Putamen (tissue), 1 donor: Measurements from ENCODE around the gene ETV4.

Source experiments
- DNase-seq: peaks from one replicate; pipeline ENCODE4 v3.0.0-alpha.2; 2016; ENCODE audit warnings: low spot score

The ETV4 gene

GRCh38 chr17:43543771-43544575 is 2.2 kb downstream of the ETV4 start:
- DNase-seq, result no peak

- DNase-seq, result no peak
Measured at GRCh38 chr17:43543300-43543699, 2.8 kb downstream of the ETV4 start.

DNA sequence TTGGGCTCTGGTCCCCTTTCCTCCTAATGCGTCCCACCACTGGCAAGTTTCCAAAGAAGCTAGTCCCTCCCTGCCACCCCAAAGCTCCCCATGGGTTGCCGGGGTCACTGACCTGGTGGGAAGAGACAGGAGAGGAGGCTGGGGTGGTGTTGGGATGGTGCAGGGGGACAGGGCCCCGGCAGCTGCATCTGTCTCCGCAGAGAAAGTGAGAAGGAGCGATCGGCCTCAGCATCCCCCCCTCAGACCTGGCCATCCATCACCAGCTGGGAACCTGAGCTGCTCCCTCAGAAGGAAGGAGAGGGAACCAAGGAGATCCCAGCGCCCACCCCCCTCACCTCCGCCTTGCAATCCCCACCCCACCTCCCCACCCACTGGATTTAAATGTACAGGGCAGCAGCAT is 3.3 kb downstream of the ETV4 start:
- DNase-seq, result no peak

GRCh38 chr17:43540821-43541674 is 5.1 kb downstream of the ETV4 start:
- no peak for DNase-seq

GRCh38 chr17:43536236-43536992 is 9.7 kb downstream of the ETV4 start:
- no peak for DNase-seq

GRCh38 chr17:43534909-43535308 is 11.2 kb downstream of the ETV4 start:
- DNase-seq, result no peak

DNA sequence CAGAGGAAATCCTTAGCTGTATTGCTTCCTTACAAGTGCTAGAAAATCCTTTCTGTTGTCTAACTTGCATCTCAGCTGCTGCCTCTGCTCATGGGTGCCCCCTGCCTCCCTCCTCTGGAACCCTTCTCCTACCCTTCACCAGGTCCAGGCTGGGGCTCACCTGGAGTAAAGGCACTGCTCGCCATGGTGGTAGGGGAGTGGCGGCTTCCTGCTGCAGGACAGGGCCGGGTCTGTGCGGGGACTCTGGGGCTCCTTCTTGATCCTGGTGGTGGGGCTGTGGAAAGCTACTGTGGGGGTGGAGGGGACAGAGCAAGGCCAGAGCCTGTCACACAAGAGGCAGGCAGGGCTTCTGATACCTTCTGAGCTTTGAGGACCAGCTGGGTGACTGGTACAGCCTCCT is 12.4 kb downstream of the ETV4 start:
- DNase-seq, result no peak

DNA sequence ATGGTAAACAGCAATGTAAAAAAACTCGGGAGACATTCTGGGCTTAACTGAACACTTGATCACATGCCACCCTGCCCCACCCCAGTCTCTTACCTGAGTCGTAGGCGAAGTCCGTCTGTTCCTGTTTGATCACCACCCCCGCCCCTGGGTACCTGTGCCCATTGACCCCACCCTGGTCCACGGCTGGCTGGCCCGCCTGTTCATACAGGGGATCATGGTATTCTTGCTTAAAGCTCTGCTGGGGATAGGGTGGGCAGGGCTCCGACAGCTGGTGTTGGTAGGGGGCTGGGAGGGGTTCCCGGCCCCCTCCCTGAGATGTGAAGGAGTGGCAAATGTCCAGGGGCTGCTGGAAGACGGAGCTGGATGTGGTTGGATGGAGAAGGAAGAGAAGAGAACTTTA is 13.6 kb downstream of the ETV4 start:
- DNase-seq, result no peak

- no peak for DNase-seq
Measured at GRCh38 chr17:43531955-43532354, 14.2 kb downstream of the ETV4 start.

GRCh38 chr17:43531082-43531378 is 15.1 kb downstream of the ETV4 start:
- DNase-seq, result no peak

GRCh38 chr17:43530288-43531081 is 15.7 kb downstream of the ETV4 start:
- no peak for DNase-seq

GRCh38 chr17:43529947-43530287 is 16.2 kb downstream of the ETV4 start:
- no peak for DNase-seq

DNA sequence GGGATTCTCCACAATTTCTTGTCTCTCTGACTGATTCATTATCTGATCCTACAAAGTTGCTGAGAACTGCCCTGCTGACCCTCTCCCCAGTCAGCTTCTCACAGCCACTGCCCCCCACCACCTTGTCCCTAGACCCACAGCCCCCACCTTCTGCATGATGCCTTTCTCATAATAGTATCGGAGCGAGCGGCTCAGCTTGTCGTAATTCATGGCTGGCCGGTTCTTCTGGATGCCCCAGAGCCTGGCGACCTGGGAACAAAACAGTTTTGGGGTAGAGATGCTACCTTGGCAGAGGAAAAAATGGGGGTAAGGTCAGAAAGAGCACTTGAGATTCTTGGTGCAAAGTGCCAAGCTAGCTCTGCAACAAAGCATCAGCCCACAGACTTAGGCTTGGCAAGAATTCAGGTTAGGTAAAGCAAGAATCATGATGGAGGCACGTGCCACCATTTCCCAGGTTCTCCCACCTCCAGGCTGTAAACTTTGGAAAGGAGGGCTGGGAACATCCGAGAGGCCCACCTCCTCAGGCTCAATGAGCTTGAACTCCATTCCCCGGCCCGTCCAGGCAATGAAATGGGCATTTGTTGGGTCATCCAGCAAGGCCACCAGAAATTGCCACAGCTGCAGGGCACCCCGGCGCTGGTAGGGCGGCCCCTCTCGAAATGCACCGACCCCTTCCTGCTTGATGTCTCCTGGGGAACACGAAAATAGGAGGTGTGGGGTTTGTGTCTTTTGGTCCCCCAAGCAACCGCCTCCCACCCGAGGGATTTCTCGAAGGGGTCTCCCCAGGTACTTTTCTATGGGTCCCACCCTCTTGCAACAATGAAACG is 16.9 kb downstream of the ETV4 start:
- no peak for DNase-seq

- DNase-seq, result no peak
Measured at GRCh38 chr17:43528319-43528987, 17.7 kb downstream of the ETV4 start.

- no peak for DNase-seq
Measured at GRCh38 chr17:43526886-43527648, 19.1 kb downstream of the ETV4 start.

DNA sequence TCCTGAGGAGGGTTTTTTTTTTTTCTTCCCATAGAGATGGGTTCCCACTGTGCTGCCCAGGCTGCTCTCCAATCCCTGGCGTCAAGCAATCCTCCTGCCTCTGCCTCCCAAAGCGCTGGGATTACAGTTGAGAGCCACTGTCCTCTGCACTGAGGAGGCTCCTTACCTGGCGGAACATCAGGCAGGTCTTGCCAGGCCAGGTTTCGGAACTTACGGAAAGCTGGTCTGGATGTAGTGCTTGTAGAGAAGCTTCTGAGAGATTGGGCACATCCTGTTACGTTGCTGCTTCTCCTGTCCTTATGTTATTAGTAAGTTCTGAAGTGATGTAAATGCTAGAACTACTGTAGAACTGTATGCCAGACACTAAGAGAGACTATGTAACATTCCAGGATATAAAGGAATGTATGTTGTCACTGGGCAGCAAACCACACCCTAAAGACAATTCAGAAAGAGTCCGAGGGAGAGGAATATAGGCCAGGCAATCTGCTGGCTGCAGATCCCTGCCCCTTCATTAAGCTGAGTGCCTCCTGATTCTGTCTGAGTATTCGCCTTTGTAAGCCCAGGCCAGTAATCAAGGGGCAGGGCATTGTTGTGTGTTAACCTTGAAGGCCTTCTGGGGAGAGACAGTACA is 21.1 kb downstream of the ETV4 start:
- DNase-seq, result no peak

- DNase-seq, result no peak
Measured at GRCh38 chr17:43521389-43521788, 24.8 kb downstream of the ETV4 start.

- peak; percentile 35 for DNase-seq
Measured at GRCh38 chr17:43517615-43518386, 28.3 kb downstream of the ETV4 start.

GRCh38 chr17:43517161-43517560 is 29.0 kb downstream of the ETV4 start:
- DNase-seq, result no peak
